ENCODE results near the gene MRPL10.
A peak's percentile ranks its signal among the peaks of the same experiment; 100 is the strongest.

The MRPL10 gene

GRCh38 chr17:47831003-47831933, at the start of gene MRPL10, which contains the start of gene LRRC46:
Gene MRPL10 (minus strand): TSS chr17:47831541. CDS start chr17:47831511, 30 bp downstream.
Gene LRRC46 (plus strand): TSS chr17:47831670. CDS start chr17:47831990, 320 bp downstream.
- peak; percentile 85 for DNase-seq

GRCh38 chr17:47879776-47880454, 48.6 kb upstream of the MRPL10 start:
- no peak for DNase-seq

GRCh38 chr17:47879028-47879585, 47.8 kb upstream of the MRPL10 start:
- no peak for DNase-seq

GRCh38 chr17:47878203-47879027, 47.1 kb upstream of the MRPL10 start:
- DNase-seq = no peak

GRCh38 chr17:47877368-47878034, 46.2 kb upstream of the MRPL10 start:
- DNase-seq = no peak

GRCh38 chr17:47875011-47875985, 44.0 kb upstream of the MRPL10 start:
- no peak for DNase-seq

GRCh38 chr17:47873200-47874090, 42.1 kb upstream of the MRPL10 start:
- no peak for DNase-seq

- DNase-seq = no peak
Measured at GRCh38 chr17:47872651-47873161, 41.4 kb upstream of the MRPL10 start.

- DNase-seq = no peak
Measured at GRCh38 chr17:47872019-47872650, 40.8 kb upstream of the MRPL10 start.

GRCh38 chr17:47871048-47871447, 39.7 kb upstream of the MRPL10 start:
- no peak for DNase-seq

GRCh38 chr17:47870056-47870455, 38.7 kb upstream of the MRPL10 start:
- no peak for DNase-seq

- DNase-seq = no peak
Measured at GRCh38 chr17:47869114-47869513, 37.8 kb upstream of the MRPL10 start.

GRCh38 chr17:47867813-47868533, 36.6 kb upstream of the MRPL10 start:
- no peak for DNase-seq

- DNase-seq = no peak
Measured at GRCh38 chr17:47866941-47867340, 35.6 kb upstream of the MRPL10 start.

GRCh38 chr17:47864791-47865216, 33.5 kb upstream of the MRPL10 start:
- no peak for DNase-seq

- no peak for DNase-seq
Measured at GRCh38 chr17:47862621-47863440, 31.5 kb upstream of the MRPL10 start.

GRCh38 chr17:47860386-47860785, 29.0 kb upstream of the MRPL10 start:
- no peak for DNase-seq

Data from activated CD4-positive, alpha-beta T cell treated with anti-CD3 and anti-CD28 coated beads for 1 hour (primary cell).